Measurements from ENCODE around the gene CAMK2B.
"Not testable (repeated sequence)": the region's sequence is repeated elsewhere in the genome, so short reads cannot be mapped to it uniquely, and the experiment has no call there.

CAMK2B gene

DNA sequence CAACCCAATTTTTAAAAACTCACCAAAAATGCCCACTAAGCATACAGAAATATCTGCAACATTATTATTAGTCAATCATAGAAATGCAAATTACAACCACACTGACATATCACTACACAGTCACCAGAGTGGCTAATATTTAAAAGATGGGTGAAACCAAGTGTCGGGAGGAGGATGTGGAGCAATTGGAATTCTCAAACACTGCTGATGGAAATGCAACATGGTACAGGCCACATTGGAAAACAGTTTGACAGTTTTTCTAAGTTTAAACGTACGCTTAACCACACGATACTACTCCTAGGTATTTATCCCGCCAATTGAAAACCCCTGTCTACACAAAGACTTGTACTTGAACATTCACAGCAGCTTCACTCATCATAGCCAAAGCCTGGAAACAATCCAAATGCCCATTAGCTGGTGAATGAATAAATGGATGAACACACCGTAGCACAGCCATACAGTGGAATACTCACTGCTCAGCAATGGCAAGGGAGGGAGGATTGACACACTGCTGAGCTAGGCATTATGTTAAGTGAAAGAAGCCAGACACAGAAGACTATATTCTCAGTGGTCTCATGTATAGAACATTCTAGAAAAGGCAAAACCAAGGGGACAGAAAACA lies 152.5 kb downstream of the CAMK2B start:
- no peak for DNase-seq (ENCODE audit: low read depth, low spot score)

GRCh38 chr7:44172352-44172751 lies 153.0 kb downstream of the CAMK2B start:
- DNase-seq (ENCODE audit: low read depth, low spot score) = no peak

DNA sequence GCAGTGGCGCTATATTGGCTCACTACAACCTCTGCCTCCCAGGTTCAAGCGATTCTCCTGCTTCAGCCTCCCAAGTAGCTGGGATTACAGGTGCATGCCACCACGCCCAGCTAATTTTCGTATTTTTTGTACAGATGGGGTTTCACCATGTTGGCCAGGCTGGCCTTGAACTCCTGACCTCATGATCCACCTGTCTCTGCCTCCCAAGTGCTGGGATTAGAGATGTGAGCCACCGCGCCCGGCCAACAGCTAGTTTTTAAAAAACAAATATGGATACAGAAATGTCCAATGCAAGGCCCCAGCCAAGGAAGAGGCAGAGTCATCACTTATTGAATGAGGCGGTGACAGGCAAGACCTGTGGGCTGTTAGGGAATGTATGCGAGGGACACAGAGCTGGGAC lies 153.5 kb downstream of the CAMK2B start:
- not testable (repeated sequence) for DNase-seq (ENCODE audit: low read depth, low spot score)

GRCh38 chr7:44167920-44168319 lies 157.5 kb downstream of the CAMK2B start:
- DNase-seq (ENCODE audit: low read depth, low spot score) = no peak
